Cerebellar cortex (tissue), 1 donor: ENCODE data around the gene LRRTM4.
"Not testable (repeated sequence)": the region's sequence is repeated elsewhere in the genome, so short reads cannot be mapped to it uniquely, and the experiment has no call there.

ENCODE experiments used
- DNase-seq: peaks from one replicate; pipeline ENCODE4 v3.0.0-alpha.2; 2015; ENCODE audit warnings: low spot score

The LRRTM4 gene

DNA sequence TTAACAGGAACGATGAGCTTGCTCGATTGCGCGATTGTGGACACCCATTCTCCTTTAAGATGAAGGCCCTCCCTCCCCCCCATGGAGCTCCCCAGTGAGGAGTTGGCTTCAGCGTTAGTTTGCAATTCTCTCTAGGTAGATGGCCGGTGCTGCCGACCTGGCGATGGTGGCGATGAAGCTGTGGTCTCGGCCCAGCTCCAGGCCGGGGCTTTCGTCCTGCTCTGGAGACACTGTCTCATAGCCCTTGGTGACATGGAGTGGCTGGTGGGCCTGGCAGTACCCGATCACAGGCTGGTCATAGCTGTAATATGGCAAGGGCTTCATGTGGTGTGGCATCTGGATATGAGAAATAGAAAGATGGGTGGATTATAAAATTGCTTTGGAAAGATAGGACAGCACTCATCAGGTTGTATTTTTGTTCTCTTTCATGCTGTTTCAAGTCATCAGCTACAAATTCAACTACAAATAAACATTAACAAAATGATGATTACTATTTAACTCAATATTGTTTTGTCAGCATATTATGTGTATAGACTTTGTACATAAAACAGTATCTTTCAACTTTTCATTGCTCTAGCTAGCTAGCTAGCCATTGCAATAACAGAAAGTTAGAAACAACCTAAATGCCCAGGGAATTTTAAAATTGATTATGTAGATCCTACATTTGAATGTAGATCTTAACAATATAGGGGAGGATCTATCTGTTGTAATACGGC is 773.4 kb downstream of the LRRTM4 start:
- DNase-seq = no peak

DNA sequence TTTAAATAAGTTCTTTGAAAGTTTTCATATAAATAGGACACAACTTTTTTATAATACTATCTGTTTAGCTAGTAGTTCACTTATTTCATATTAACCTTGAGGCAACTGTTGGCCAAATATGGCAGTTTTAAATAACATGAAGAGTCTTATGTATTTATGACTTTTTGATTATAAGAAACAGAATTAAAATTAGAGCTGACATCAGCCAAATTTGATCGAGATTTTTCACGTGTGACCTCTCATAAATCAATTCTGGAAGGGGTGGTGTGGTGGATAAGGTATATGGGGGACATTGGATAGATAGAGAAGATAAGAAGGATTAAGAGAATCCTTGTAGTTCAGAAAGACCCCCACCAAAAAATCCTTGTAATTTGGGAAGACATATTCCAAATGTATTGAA is 776.6 kb downstream of the LRRTM4 start:
- no peak for DNase-seq

DNA sequence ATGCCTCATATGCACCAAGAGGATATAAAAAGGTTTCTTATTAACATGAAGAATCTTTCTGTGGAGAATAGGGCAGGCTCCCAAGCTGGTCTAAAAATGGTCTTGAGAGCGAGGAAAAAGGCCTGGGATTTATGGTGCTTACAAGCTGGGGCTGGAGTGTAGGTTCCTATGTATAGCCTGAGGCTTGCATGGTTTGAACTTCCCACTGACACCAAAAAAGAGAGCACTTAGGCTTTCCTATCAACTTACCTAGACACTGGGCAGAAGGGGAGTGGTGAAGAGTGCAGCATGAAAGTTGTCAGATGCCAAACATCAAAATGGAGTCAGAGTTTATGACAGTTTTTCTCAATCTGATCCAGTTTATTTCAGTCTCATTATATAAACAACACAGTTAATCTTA is 784.6 kb downstream of the LRRTM4 start:
- no peak for DNase-seq

DNA sequence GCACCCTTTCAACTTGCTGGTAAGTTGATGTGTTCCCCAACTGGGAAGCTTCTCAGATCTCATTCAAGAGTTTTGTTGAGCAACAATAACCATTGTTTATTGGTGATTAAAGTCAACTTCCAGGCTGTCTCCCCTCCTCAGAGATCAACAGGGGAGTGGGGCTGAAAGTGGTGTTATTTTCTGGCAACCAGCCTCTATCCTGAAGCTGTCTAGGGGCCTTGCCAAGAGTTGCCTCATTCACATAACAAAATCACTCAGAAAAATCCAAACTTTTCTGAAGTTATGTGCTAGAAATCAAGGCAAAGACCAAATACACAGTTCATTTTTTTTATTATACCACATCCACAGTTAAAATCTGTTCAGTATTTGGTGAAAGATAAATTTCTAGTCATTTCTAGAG is 788.4 kb downstream of the LRRTM4 start:
- DNase-seq = no peak

DNA sequence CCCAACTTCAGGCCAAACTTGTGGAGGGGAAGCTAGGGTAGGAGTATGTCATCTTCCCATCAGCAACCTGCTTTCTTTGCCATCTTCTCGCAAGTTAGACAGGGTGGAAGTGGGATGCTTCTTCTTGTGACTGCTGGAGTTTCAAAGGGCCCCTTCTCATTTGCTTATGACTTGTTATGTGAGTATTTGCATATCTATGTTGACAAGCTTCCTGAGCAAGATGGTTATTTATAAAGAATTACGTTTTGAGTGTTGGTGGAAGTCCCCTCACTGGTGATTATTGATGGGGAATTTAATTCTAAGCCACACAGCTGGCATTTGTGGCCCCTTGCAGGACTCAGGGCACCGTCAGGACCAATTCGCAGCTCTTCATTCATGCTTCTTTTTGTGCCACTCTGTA is 791.0 kb downstream of the LRRTM4 start:
- no peak for DNase-seq

DNA sequence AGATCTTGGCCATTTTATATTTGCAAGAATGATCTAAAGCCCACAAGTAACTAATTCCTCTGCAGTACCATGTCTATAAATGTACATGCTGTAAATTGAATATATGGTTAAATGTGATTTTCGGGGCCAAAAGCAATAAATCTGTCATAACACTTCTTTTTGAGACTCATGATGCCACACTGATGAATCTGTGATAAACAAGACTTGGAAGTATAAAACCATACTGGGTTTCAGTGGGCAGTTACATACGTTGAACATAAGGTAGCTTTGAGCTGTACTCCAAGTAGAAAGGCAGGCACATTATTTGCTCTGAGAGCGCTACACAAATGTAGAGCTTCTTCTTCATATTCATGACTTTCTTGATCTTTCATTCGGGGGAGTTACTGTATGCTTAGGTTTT is 792.2 kb downstream of the LRRTM4 start:
- no peak for DNase-seq

DNA sequence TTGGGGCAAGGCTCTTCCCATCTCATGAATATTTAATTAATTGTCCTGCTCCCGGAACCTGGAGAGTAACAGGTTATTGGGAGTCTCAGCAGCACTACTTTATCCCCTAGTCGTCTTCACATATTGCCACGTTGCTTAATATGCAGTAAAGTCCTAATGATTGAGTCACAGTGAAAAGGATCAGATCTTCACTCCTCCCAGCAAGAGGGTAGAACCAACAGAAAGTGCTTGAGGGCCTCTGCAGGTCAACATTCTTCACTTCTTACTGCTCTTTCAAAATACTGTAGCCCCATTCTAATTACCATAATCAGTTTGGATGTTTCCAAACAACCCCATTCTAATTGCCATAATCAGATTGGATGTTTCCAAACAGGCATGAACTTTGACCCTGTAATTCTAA is 801.0 kb downstream of the LRRTM4 start:
- no peak for DNase-seq

DNA sequence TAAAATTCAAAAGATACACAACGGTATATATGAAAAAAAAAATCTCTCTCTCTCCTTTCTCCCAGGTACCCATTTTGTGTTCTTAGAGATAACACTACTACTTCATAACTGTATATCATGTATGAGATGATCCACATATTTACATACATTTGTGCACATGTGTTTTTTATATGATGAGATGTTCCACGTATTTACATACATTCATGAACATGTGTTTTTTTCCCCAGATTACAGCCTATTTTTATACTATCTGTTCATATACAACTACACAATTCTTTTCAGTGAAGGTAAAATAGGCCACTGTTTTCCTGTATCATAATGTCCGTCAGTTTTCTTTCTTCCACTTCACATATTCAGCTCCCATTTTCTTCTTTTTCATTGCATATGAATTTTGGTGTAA is 808.9 kb downstream of the LRRTM4 start:
- no peak for DNase-seq

DNA sequence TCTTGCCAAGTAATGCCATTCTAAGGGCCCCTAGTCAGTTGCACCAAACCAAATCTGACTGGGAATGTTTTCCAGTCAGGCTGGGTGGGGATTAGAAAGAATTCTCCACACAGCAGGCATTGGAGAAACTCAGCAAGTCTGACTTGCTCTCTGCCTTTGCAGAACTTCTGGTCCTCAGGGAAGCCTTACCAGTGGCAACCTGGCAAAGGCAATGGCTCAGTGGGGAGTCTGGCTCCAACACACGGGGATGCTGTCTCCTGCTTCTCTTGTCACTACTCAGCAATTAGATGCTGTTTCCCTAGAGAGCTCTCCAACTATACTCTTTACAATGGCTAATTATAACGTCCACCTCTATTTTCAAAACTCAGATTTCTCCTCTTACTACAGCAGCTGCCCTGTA is 810.7 kb downstream of the LRRTM4 start:
- DNase-seq = no peak

DNA sequence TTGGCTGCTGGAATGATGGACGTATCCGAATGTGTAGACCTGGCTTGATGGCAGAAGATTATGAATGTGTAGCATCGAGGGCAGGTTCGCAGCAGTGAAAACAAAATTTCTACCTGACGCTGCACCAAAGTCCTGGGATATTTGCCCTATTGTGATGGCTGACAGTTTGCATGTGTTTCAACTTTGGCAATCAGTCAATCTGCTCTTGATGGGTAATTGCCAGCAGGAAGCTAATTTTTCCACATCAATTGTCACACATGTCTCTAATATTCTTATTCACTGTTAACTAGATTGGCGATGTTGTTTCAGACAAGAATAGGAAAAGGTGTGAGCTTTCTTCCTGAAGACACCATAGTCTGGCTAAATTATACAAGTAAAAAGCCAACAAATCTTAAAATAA is 821.3 kb downstream of the LRRTM4 start:
- no peak for DNase-seq

DNA sequence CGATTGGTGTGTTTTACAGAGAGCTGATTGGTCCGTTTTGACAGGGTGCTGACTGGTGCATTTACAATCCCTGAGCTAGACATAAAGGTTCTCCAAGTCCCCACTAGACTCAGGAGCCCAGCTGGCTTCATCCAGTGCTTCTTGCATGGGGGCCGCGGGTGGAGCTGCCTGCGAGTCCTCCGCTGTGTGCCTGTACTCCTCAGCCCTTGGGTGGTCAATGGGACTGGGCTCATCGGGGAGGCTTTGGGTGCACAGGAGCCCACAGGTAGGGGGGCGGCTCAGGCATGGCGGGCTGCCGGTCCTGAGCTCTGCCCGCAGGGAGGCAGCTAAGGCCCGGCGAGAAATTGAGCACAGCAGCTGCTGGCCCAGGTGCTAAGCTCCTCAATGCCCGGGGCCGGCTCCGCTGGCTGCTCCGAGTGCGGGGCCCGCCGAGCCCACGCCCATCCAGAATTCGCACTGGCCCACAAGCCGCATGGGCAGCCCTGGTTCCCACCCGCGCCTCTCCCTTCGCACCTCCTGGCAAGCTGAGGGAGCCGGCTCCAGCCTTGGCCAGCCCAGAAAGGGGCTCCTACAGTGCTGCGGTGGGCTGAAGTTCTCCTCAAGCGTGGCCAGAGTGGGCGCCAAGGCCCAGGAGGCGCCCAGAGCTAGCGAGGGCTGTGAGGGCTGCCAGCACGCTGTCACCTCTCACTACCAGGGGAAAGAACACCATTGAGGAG is 824.0 kb downstream of the LRRTM4 start:
- DNase-seq = not testable (repeated sequence)
